NCI-H2196 treated with DMSO at 0.1 percent for 48 hours (cell line): ENCODE measurements around the gene NOTUM.

ENCODE experiments used
- DNase-seq: peaks from one replicate; lab custom pipeline; 2025; ENCODE audit not compliant: unreplicated experiment; lab: John Stamatoyannopoulos, UW

Gene NOTUM

GRCh38 chr17:81939881-81940385 lies 21.1 kb downstream of the NOTUM start:
- DNase-seq: no peak

GRCh38 chr17:81939218-81939617 lies 21.8 kb downstream of the NOTUM start:
- no peak for DNase-seq

DNA sequence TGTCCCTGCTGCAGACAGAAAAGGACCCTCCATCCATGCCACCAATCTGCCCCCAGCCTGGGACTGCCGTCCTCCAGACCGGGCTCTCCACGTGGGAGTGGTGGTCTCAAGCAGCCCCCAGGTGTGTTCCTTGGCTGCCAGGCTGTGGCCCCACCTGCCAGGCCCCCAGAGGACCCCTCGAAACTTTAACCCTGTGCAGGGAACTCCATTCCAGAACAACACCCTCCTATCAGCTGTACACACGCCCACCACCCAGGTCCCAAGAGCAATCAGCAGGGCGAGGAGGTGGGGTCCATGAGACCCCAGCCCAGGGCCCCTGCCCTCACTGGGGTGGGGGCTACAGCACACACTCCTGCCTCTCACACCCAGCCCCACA lies 25.3 kb downstream of the NOTUM start:
- no peak for DNase-seq

GRCh38 chr17:81934850-81935708 lies 25.9 kb downstream of the NOTUM start:
- DNase-seq: no peak

DNA sequence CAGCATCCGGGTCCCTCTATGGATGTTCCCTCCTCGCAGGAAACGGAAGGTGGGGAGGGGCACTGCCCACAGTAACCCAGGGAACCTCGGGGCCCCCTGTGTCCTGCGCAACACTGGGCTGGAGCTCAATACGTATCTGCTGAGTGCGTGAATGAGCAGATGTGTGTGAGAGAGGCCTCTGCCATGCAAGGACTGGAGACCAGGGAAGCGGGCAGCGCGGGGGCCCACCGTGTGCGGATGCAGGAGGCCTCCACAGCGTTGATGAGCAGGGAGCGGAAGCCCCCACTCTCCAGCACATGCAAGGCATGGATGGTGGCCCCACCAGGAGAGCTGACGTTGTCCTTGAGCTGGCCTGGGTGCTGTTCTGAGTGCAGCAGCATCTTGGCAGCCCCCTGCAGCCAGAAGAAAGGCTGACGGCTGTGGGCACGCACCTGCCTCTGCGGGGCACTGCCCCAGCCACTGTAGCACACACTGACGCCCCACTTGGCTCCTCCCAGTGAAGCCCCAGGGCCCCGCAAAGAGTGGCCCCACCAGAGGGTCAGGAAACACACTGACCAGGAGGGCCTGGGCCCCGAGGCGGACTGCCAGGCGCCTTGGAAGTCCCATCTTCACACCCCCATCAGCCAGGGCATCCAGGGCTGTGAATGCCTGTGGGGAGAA lies 26.8 kb downstream of the NOTUM start:
- DNase-seq: no peak

DNA sequence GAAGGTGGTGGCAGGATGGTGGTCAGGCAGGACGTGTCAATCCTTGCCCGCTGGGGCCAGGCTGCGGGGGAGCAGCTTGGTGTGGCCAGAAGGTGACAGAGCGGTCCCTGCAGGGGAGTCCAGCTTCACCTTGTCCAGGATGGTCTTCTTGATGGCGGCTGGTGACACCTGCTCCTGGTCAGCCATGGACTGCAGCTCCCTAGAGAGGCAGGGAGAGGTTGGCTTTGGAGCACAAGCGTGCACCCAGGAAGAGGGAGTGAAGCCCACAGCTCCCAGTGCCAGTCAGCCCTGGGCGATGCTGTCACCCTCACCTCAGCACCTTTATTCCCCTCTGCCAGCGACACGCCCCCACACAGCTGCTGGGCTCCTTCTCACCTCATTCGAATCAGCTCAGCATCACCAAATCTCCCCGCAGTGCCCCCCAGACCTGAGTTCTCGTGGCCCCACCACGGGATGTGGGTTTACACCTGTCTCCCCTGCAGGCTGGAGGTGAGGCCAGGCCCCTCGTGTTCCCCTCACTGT lies 27.7 kb downstream of the NOTUM start:
- DNase-seq: no peak

GRCh38 chr17:81932333-81932983 lies 28.5 kb downstream of the NOTUM start:
- DNase-seq: no peak

GRCh38 chr17:81931557-81932332 lies 29.2 kb downstream of the NOTUM start:
- no peak for DNase-seq

DNA sequence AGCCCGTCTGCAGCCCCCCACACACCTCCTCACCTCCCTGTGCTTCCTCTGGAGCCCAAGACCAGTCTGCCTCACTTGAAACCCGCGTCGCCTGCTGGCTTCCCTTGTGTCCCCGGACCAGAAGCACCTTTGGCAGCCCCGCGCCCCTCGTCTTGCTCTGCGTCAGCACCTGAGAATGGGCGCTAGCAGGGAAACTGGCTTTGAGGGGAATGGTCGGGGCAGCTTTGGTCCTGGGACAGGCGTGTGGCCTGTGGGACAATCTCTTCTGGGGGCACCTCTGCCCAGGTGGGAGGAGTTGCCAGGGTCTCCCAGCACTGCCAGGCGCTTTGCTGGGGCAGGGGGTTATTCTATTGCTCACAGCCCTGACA lies 29.8 kb downstream of the NOTUM start:
- no peak for DNase-seq

DNA sequence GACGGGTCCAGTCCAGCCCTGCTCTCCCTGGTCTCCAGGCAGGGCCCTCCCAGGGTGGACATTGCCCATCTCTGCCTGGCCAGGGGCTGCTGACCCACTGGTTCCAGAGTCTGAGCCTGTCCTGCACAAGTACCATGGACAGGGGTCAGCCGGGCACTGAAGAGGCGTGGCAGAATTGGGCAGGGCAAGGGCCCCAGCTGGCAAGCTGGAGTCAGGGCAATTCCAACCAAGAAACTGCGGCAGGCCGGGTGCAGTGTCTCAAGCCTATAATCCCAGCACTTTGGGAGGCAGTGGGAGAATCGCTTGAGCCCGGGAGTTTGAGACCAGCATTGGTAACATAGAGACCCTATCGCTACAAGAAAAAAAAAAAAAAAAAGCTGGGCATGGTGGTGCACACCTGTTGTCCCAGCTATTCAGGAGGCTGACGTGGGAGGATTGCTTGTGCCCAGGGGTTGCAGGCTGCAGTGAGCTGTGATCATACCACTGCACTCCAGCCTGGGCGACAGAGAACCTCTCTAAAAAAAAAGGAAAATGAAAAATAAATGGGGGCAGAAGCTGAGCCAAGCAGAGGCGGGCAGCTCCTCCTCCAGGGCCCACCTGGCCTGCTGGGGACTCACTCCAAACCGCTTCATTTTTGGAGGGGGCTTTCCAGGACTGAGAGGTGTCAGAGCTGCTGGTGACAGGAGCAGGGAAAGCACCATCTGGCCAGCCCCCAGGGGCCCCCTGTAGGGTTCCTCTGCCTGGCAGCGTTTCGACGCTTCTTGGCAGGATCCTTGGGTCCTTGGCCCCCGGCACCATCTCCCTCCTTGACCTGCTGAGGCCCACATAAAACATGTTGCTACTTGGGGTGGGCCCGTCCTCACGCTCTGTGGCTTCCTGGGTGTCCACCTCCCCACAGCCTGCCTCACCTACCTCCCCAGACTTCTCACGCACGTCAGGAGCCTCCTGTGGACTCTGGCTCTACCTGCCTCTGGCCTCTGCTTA lies 30.6 kb downstream of the NOTUM start:
- no peak for DNase-seq

- no peak for DNase-seq
Measured at GRCh38 chr17:81929253-81930141, 31.5 kb downstream of the NOTUM start.

- DNase-seq: no peak
Measured at GRCh38 chr17:81928544-81929252, 32.3 kb downstream of the NOTUM start.

- peak; percentile 96 for DNase-seq
Measured at GRCh38 chr17:81927653-81928543, 33.1 kb downstream of the NOTUM start, which contains the start of gene MAFG. TSS of gene MAFG (minus strand) at chr17:81927735. CDS start at chr17:81923185, 4,550 bp downstream.

DNA sequence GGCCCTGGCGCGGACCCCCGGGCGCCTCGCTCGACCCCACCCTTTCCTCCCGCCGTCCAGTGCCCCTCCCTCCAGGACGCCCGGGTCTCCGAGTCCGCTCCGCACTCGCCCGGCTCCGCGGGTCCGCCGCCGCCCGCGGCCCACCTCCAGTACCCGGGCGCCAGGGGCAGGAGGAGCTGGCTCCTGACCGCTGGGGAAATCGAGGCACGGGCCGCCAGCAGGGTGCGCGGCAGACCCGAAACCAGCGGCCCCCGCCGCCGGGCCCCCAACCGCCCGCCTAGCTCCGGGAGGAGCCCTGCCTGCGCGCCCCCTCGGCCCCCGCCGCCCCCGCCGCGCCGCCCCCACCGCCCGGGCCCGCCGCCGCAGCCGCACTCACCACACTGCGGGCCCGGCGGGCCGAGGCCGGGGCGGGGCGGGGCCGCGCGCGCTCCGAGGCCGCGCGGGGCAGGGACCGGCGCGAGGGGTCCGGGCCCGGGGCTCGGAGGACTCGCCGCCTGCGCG lies 33.8 kb downstream of the NOTUM start:
- DNase-seq: no peak

DNA sequence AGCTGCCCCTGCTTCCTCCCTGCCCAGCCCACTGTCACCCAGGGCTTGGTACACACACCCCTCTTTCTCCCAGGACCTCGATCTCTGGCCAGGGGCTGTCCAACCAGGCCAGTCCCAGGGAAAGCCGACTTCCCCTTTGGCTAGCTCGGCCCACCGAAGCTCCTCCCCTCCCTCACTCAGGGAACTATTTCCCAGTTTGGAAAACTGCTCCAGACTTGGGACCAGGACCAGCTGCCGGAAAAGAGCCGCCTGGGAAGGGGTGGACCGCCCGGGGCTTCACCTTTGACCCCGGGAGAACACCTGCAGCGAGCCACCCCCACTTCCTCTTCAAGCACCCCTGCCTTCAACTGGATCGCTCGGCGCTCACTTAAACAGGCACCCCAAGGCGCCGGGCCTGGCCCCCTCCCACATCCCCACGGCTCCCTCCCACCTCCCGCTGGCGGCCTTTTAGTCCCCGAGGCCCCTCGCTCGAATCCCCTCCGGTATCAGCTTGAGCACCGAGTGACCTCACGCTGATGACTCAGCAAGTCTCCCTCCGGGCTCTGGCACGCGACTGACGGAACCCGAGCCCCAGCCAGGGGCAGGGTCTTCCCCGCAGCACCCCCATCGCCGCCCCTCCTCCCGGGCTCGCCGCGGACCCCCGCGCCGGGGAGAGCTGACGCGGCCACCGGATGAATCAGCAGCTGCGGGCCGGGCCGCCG lies 34.4 kb downstream of the NOTUM start:
- peak; percentile 65 for DNase-seq

GRCh38 chr17:81925860-81926450 lies 35.0 kb downstream of the NOTUM start:
- DNase-seq: no peak
